ENCODE measurements around the gene KRTAP10-4.
"Not testable (repeated sequence)": the region's sequence is repeated elsewhere in the genome, so short reads cannot be mapped to it uniquely, and the experiment has no call there.

Gene KRTAP10-4

DNA sequence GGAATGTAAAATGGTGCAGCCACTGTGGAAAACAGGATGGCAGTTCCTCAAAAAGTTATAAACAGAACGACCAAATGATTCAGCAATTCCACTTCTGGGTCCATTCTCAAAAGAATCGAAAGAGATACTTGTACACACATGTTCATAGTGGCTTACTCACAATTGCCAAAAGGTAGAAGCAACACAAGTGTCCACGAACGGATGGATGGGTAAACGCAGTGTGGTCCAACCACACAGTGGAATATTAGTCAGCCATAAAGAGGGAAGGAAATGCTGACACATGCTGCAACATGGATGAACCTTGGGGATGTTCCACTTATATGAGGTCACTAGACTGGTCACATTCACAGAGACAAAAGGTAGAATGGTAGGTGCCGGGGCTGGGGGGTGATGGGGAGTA is 38.8 kb upstream of the KRTAP10-4 start:
- DNase-seq (ENCODE audit: low spot score), result no peak

DNA sequence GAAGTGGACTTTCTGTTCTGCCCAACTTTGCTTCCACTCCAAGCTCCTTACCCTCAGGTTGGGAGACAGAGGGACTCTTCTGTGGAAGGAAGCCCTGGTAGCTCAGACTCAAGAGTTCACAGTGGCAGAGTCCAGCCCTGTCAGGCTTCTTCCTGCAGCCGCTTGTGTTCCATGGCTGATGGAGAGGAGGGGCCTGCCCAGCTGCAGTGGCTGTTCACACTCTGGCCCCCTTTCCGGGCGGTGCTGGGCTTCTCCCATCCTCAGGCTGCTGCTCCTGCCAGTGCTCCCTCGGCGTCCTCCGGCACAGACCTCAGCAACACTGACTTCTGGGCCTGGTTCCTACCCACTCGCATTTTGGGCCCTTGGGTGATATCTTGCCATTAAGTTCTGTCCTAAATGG is 37.6 kb upstream of the KRTAP10-4 start:
- no peak for DNase-seq (ENCODE audit: low spot score)

DNA sequence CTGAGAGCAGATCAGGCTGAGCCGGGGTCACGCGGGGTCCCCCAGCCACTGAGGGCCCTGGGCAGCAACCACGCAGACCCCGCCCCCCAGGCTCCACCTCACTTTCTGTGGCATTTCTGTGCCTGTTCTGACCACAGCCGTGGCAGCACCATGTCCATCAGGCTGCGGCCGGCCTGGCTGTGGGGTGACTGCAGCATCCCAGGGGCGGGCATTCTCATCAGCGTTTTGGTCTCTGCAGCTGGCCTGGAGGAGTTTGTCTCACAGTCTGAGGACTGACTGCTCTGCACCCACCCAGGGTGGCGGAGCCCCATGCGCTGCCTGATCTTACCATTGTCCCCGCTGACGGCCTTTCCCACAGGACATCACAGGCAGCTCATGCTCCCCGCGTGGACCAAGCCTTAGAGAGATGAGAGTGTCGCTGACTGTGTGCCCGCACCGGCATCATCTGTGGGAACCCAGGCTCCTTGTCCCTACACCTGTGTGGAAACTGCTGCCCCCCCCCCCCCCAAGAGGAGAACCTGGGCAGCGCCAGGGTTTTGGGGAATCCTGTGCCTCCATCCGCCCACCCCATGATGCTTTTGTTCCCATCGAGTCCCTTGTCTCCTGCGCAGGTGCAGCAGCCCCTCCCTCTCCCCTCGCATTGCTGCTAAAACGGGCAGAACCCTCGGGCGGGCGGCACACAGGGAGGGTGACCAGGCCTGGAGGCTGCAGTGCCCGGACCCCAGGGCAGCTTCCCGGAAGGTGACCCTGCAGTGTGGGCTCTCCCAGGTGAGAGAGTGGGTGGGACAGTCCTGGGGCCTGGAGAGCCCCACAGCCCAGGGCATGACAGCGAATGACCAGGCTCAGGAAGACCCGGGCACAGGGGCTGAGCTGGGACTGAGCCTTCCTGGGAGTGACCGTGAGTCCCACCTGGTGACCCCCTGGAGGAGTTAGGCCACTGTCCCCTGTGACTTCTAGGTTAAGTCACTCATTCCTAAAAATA is 35.3 kb upstream of the KRTAP10-4 start:
- DNase-seq (ENCODE audit: low spot score), result no peak

GRCh38 chr21:44539046-44539445 is 34.5 kb upstream of the KRTAP10-4 start:
- DNase-seq (ENCODE audit: low spot score), result no peak

GRCh38 chr21:44539991-44540666 is 33.4 kb upstream of the KRTAP10-4 start, which contains the start of gene KRTAP10-1:
KRTAP10-1 (minus strand) TSS chr21:44540195; CDS start chr21:44540150, 45 bp downstream.
- DNase-seq (ENCODE audit: low spot score), result no peak

- DNase-seq (ENCODE audit: low spot score), result no peak
Measured at GRCh38 chr21:44540741-44541288, 32.7 kb upstream of the KRTAP10-4 start.

DNA sequence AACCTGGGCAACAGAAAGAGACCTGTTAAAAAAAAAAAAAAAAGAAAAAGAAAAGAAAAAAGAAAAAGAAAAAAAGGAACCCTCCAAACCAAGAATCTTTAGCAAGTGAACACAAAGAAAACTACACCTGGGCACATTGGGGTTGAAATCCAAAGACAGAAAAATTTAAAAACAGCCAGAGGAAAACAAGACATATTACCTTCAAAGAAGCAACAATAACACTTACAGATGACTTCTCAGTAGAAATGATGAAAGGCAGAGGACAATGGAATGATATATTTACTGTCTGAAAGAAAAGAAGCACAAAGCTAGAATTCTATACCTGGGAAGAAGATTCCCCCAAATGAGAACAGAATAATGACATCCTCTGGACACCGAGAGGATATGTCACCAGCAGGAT is 30.8 kb upstream of the KRTAP10-4 start:
- no peak for DNase-seq (ENCODE audit: low spot score)

DNA sequence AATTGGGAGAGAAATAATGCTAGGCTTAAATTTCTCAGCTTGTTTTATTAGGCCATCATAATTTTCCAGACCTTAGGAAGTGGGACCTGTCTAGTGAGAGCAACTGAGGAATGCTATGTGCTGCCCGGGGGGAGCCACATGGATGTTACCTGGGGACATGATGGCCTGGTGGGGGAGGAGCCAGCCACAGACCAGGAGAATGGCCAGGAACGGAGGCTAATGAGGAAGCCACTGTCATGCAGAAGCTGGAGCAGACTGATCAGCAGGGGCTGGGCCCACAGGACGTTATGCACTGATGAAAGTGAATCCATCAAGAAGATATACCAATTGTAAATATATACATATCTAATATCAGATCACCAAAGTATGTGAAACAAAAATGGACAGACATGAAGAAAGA is 29.0 kb upstream of the KRTAP10-4 start:
- no peak for DNase-seq (ENCODE audit: low spot score)

GRCh38 chr21:44547656-44548331 is 25.7 kb upstream of the KRTAP10-4 start:
- no peak for DNase-seq (ENCODE audit: low spot score)

- no peak for DNase-seq (ENCODE audit: low spot score)
Measured at GRCh38 chr21:44548381-44548780, 25.1 kb upstream of the KRTAP10-4 start.

GRCh38 chr21:44548922-44549321 is 24.6 kb upstream of the KRTAP10-4 start:
- DNase-seq (ENCODE audit: low spot score), result no peak

GRCh38 chr21:44549525-44550211 is 23.9 kb upstream of the KRTAP10-4 start:
- DNase-seq (ENCODE audit: low spot score), result no peak

DNA sequence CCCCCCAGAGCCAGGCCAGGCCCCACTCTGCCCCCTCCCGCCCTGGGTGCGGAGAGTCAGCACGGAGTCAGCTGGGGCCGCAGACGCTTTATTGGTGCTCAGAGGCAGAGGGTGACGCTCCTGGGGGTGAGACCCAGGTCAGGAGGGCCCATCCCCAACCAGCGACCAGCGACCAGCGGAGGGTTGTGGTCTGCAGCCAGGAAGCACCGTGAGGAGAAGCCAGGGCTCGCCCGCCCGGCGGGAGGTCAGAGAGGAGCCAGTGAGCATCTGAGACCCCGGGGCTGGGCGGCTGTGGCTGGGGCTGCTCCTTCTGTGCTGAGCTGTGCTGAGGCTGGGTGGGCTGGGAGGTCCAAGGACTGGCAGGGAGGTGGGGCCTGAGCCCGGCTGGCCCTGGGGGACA is 23.2 kb upstream of the KRTAP10-4 start:
- not testable (repeated sequence) for DNase-seq (ENCODE audit: low spot score)

GRCh38 chr21:44550807-44551206 is 22.7 kb upstream of the KRTAP10-4 start:
- DNase-seq (ENCODE audit: low spot score), result no peak

DNA sequence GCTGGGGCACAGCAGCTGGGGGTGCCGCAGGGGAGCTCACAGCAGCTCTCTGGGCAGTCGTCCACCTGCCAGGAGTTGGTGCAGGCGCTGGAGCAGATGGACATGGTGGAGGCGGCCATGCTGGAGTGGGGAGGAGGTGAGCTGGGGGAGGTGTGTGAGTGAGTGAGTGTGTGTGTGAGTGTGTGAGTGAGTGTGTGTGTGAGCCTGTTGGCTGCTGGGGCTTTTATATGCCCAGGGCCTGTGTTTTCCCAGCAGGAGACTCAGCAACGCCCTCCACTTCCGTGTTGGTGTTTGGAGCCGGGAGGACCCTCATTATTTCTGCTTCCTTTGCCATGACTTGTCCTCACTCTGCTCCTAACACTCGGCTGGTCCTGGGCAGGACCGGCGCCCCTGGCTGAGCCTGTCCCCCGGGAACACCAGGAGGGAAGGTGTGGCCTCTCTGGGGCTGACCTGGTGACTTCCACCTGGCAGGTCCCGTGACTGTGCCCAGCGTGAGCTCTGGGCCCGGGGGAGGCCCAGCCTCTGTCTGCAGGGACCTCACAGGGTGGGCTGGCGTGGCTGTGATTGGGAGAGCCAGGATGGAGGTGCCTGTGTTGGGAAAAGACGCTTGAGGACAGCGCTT is 22.1 kb upstream of the KRTAP10-4 start, which contains the start of gene KRTAP10-2:
TSS of gene KRTAP10-2 (minus strand) at position 166 of the 622 bp plus-strand sequence. CDS start at position 119, 47 bp downstream.
- DNase-seq (ENCODE audit: low spot score), result no peak

DNA sequence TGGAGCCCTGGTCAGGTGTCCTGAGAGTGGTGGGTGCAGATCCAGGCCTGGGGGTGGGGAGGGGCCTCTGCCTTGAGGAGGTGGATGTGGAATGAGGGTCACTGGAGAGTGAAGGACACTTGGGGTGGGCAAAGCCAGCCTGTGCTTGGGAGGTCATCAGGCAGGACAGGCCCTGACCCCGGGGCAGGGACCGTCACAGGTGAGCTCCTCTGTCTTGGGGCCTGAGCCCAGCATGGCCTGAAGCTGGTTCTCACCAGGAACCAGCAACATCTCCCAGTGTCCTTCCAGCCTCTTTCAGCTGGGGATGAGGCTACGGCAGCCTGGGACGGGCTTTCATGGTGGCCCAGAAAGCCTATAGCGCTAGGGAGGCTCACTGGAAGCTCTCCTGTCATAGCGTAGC is 21.4 kb upstream of the KRTAP10-4 start:
- DNase-seq (ENCODE audit: low spot score), result no peak

GRCh38 chr21:44552681-44553080 is 20.8 kb upstream of the KRTAP10-4 start:
- no peak for DNase-seq (ENCODE audit: low spot score)

DNA sequence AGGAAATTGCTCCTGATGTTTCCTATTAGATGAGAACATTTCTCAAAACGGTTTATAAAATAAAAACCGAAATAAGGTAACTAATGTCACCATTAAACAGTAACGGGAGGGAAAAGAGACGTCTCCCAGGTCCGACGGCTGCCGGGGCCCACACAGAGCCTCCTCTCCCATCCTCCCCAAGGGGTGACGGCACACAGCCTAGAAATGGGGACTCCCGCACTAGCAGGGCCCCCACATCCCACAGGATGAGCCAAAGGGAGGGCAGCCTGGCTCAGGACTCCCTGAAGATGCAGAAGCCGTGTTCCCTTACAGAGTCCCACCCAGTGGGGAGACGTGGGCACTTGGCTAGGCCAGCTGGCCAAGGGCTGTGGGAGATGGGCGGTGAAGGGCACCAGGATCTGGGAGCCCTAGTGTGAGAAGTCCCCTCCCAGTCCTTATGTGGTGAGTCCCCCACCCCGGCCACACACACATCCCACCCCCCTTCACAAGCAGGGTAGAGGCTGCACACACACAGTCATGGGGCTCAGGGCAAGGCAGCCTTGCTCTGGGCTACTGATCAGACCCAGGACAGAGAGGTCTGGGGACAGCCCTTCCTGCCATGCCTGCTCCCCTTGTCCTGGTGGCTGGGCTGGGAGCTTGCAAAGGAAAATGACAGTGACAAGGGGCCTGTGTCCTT is 18.2 kb upstream of the KRTAP10-4 start:
- DNase-seq (ENCODE audit: low spot score), result no peak

DNA sequence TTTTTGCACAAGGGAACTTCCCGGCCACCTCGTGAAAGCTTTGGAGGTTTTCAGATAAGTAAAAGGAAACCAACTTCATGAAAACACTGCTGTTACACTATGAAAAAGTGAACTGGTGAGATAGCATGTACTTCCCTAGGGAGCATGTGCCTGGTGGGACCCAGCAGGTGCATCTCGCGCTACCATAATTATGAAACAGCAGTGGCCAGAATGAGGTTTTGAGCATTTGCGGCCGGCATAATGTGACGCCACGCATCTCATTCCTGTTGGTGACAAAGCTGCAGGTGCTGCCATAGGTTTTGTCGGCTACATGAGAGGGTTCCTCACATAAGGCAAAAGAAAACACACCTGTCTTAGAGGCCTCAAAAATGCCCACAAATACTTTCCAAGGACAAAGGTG is 16.6 kb upstream of the KRTAP10-4 start:
- no peak for DNase-seq (ENCODE audit: low spot score)

Measured in COLO829 (cell line).